K562 (cell line): ENCODE measurements around the gene SOX14. TPM values are rescaled to one million over a fixed set of nuclear protein-coding genes. Genes with fewer than 3 reads are reported as not detected.

Experiments
- ATAC-seq: fragments of 200-7000 bp; cut with Tn5 transposase; 3 replicates; pipeline ENCODE4 v1.9.1; 2020; ENCODE audit warnings: moderate library complexity
- BruUV-seq: library from RNA; stranded (reverse); fragments of 400-500 nt; replicated peaks from 2 replicates; lab custom pipeline; 2021; lab: Mats Ljungman, UMichigan
- CTCF ChIA-PET: fragments of 300-600 bp; formaldehyde crosslinking; extraction: SDS; loops from one replicate; lab custom pipeline; 2021; ENCODE audit warnings: low intra/inter-chr PET ratio; lab: Yijun Ruan, JAX
- POLR2A ChIA-PET: fragments of 300-600, 350-650 bp; sonication (Branson Sonifier 250); formaldehyde crosslinking; extraction: SDS; loops from one replicate; lab custom pipeline; 2021; ENCODE audit warnings: antibody characterized with exemption, inconsistent platforms; lab: Yijun Ruan, JAX
- DNase-seq, 4 experiments: peaks; one replicate each; pipeline versions ENCODE4 v3.0.0 to v3.0.0-alpha.2; 2011 to 2018; ENCODE audit warnings: low spot score in 3 of 4, mixed read lengths in 3 of 4; ENCODE audit errors: extremely low read depth in 1 of 4
- FAIRE-seq: peaks from 2 replicates; lab custom pipeline; 2011; peaks lifted over from hg19 to GRCh38; lab: Jason Lieb, UNC
- H2AFZ ChIP-seq: 2 replicates; pipeline ENCODE4 v1.6.0; 2011; ENCODE audit warnings: low read depth, low read length, control low read depth, inconsistent platforms
- H3K27ac ChIP-seq: fragments of 200-600 bp; 3 replicates; pipeline ENCODE4 v1.8.0; 2011; ENCODE audit warnings: low read depth, mild to moderate bottlenecking, control low read depth, inconsistent platforms, low read length, moderate library complexity, mixed read lengths; ENCODE audit errors: extremely low read depth
- H3K27me3 ChIP-seq, 2 experiments: fragments of 300-600 bp in 1 of 2; 2 replicates in 1 of 2; 3 replicates in 1 of 2; pipeline versions ENCODE4 v1.6.0 to v1.8.0; 2011; ENCODE audit warnings: inconsistent platforms in 2 of 2, low read length in 2 of 2, mild to moderate bottlenecking in 1 of 2, mixed read lengths in 1 of 2, moderate library complexity in 1 of 2; ENCODE audit not compliant: control insufficient read depth in 2 of 2, insufficient read depth in 2 of 2
- H3K36me3 ChIP-seq: fragments of 300-600 bp; 3 replicates; pipeline ENCODE4 v1.8.0; 2011; ENCODE audit warnings: mild to moderate bottlenecking, low read length, inconsistent platforms; ENCODE audit not compliant: control insufficient read depth, insufficient read depth
- H3K4me1 ChIP-seq, 2 experiments: fragments of 200-600 bp in 1 of 2; replicated peaks in 1 of 2; 2 replicates in 1 of 2; 3 replicates in 1 of 2; pipeline versions ENCODE4 v1.5.1 to v1.8.0; 2011; ENCODE audit warnings: inconsistent platforms in 2 of 2, low read length in 2 of 2, mild to moderate bottlenecking in 1 of 2, mixed read lengths in 1 of 2, moderate library complexity in 1 of 2; ENCODE audit not compliant: control insufficient read depth in 2 of 2, insufficient read depth in 2 of 2
- H3K4me2 ChIP-seq: 2 replicates; pipeline ENCODE4 v1.6.1; 2011; ENCODE audit warnings: low read length, control low read depth, inconsistent platforms, mixed read lengths; ENCODE audit not compliant: insufficient read depth
- H3K4me3 ChIP-seq: fragments of 200-600 bp; sonication (generic), shearing (Covaris generic); 2 replicates; pipeline ENCODE4 v1.5.1; 2016; ENCODE audit warnings: control low read depth, inconsistent platforms
- H3K79me2 ChIP-seq: fragments of 200-600 bp; 3 replicates; pipeline ENCODE4 v1.8.0; 2011; ENCODE audit warnings: low read length, inconsistent platforms; ENCODE audit not compliant: control insufficient read depth, insufficient read depth
- H3K9ac ChIP-seq, 2 experiments: 2 replicates each; pipeline versions ENCODE4 v1.6.0 to v1.6.1; 2011; ENCODE audit warnings: low read depth in 2 of 2, low read length in 2 of 2, control low read depth in 1 of 2, inconsistent platforms in 1 of 2, mild to moderate bottlenecking in 1 of 2, mixed read lengths in 1 of 2; ENCODE audit not compliant: insufficient read depth in 1 of 2
- H3K9me1 ChIP-seq: one replicate; pipeline ENCODE4 v1.6.0; 2011; ENCODE audit warnings: inconsistent platforms, mild to moderate bottlenecking, low read length, moderate library complexity; ENCODE audit not compliant: control insufficient read depth, insufficient read depth
- H3K9me3 ChIP-seq: replicated peaks from 2 replicates; pipeline ENCODE4 v1.5.1; 2011; ENCODE audit warnings: low read depth, low read length, inconsistent platforms; ENCODE audit not compliant: control insufficient read depth, insufficient read depth
- H4K20me1 ChIP-seq: replicated peaks from 2 replicates; pipeline ENCODE4 v1.6.1; 2011; ENCODE audit warnings: low read length, inconsistent platforms, mixed read lengths; ENCODE audit not compliant: control insufficient read depth, insufficient read depth
- BMI1 ChIP-seq: fragments of 150-350 bp; IDR thresholded peaks from 2 replicates; pipeline ENCODE4 v1.6.1; 2014; ENCODE audit warnings: low read length
- CEBPG ChIP-seq, 3 experiments: fragments of 200-800 bp in 1 of 3; sonication (Bioruptor generic) in 1 of 3; sonication (generic) in 1 of 3; formaldehyde crosslinking in 1 of 3; IDR thresholded peaks in 2 of 3; conservative IDR thresholded peaks in 1 of 3; 2 replicates each; pipeline versions ENCODE4 v1.6.1 to v1.8.0; 2016 to 2022; ENCODE audit warnings: missing compliant biosample characterization in 2 of 3, missing genetic modification characterization in 2 of 3, mild to moderate bottlenecking in 1 of 3, missing genetic modification reagents in 1 of 3
- EP300 ChIP-seq: IDR thresholded peaks from 2 replicates; pipeline ENCODE4 v1.6.1; 2012; ENCODE audit warnings: low read length, improper control_type of control experiment
- KDM4B ChIP-seq, 2 experiments: fragments of 450-650 bp in 1 of 2; sonication (generic) in 1 of 2; IDR thresholded peaks; 2 replicates each; pipeline ENCODE4 v1.6.1; 2016 to 2017; ENCODE audit warnings: borderline replicate concordance in 2 of 2, antibody characterized with exemption in 1 of 2, low read depth in 1 of 2, mild to moderate bottlenecking in 1 of 2
- RCOR1 ChIP-seq, 2 experiments: IDR thresholded peaks; 2 replicates each; pipeline ENCODE4 v1.6.1; 2012; ENCODE audit warnings: low read depth in 2 of 2, low read length in 2 of 2, borderline replicate concordance in 1 of 2, improper control_type of control experiment in 1 of 2
- SMARCB1 ChIP-seq: IDR thresholded peaks from 2 replicates; pipeline ENCODE4 v1.6.1; 2011; ENCODE audit warnings: improper control_type of control experiment, low read depth; ENCODE audit not compliant: insufficient read length
- ZNF282 ChIP-seq: sonication (generic); formaldehyde crosslinking; IDR thresholded peaks from 2 replicates; pipeline ENCODE4 v1.8.1; 2023; ENCODE audit warnings: missing genetic modification reagents
- ZNF445 ChIP-seq: fragments of 250-450 bp; sonication (Bioruptor Pico); IDR thresholded peaks from 2 replicates; pipeline ENCODE4 v1.4.0; 2020; ENCODE audit warnings: low read depth, mild to moderate bottlenecking, moderate library complexity
- ZNF589 ChIP-seq: fragments of 200-800 bp; sonication (Bioruptor generic); IDR thresholded peaks from 2 replicates; pipeline ENCODE4 v1.6.1; 2016; ENCODE audit warnings: low read depth, missing genetic modification characterization, missing compliant biosample characterization
- ZNF77 ChIP-seq: fragments of 250-450 bp; sonication (Bioruptor Pico); IDR thresholded peaks from 2 replicates; pipeline ENCODE4 v1.5.0; 2020
- WGBS: fragments of 100-300 bp; shearing (Covaris generic); methylation state at CpG from one replicate; pipeline ENCODE4 v1.1.6; 2016; ENCODE audit warnings: low coverage, mixed read lengths; ENCODE audit not compliant: insufficient coverage; ENCODE audit errors: missing lambda C conversion rate; 5-methylcytosine and 5-hydroxymethylcytosine counted together
- in situ Hi-C: fragments of 300-500 bp; cut with MboI; formaldehyde crosslinking; loops from 4 replicates; pipeline ENCODE4 v1.15.0; 2018; ENCODE audit warnings: inconsistent platforms, mixed read lengths
- intact Hi-C: fragments of 100-400 bp; cut with micrococcal nuclease; formaldehyde crosslinking; loops from 2 replicates; pipeline ENCODE4 v1.14.2; 2022
- polyA plus RNA-seq, 8 experiments: library from polyadenylated mRNA; depleted of rRNA in 4 of 8; stranded (reverse) in 5 of 8; unstranded in 3 of 8; fragments of >200 nt; fragmentation: Nextera tagmentation in 2 of 8; fragmentation: Illumina TruSeq in 1 of 8; extraction: Ambion mirVana in 2 of 8; extraction: Trizol in 1 of 8; gene quantifications; 2 replicates each; pipeline versions ENCODE4 v1.2.1 to v1.2.3, GENCODE V29; 2011 to 2014; ENCODE audit warnings: inconsistent platforms in 1 of 8, missing spikeins in 1 of 8
- total RNA-seq, 7 experiments: library from RNA; depleted of rRNA in 6 of 7; stranded (reverse); fragments of >200 nt in 6 of 7; fragmentation: Illumina TruSeq in 2 of 7; extraction: Trizol in 2 of 7; gene quantifications; 2 replicates each; pipeline versions ENCODE4 v1.2.1 to v1.2.3, GENCODE V29; 2011 to 2021; ENCODE audit warnings: low replicate concordance in 1 of 7
- TF ChIP-seq, protein P1 (sequence below): fragments of 450-650 bp; formaldehyde crosslinking; IDR thresholded peaks from 2 replicates; pipeline ENCODE4 v1.4.0; 2020; ENCODE audit warnings: mild to moderate bottlenecking, moderate library complexity
- TF ChIP-seq, protein P2 (sequence below): sonication (generic); formaldehyde crosslinking; IDR thresholded peaks from 2 replicates; pipeline ENCODE4 v1.8.0; 2022; ENCODE audit warnings: mild to moderate bottlenecking, low read depth, missing genetic modification reagents
- TF ChIP-seq, protein P3 (sequence below): fragments of 450-650 bp; IDR thresholded peaks from 2 replicates; pipeline ENCODE4 v1.7.1; 2018; ENCODE audit warnings: mild to moderate bottlenecking, low read depth; ENCODE audit not compliant: partially characterized antibody

SOX14 gene
- total and polyA plus RNA-seq, 9 of the 15 experiments (the other 6 are each of a cell fraction or from before 2014, with no cell fraction given), result not detected

DNA sequence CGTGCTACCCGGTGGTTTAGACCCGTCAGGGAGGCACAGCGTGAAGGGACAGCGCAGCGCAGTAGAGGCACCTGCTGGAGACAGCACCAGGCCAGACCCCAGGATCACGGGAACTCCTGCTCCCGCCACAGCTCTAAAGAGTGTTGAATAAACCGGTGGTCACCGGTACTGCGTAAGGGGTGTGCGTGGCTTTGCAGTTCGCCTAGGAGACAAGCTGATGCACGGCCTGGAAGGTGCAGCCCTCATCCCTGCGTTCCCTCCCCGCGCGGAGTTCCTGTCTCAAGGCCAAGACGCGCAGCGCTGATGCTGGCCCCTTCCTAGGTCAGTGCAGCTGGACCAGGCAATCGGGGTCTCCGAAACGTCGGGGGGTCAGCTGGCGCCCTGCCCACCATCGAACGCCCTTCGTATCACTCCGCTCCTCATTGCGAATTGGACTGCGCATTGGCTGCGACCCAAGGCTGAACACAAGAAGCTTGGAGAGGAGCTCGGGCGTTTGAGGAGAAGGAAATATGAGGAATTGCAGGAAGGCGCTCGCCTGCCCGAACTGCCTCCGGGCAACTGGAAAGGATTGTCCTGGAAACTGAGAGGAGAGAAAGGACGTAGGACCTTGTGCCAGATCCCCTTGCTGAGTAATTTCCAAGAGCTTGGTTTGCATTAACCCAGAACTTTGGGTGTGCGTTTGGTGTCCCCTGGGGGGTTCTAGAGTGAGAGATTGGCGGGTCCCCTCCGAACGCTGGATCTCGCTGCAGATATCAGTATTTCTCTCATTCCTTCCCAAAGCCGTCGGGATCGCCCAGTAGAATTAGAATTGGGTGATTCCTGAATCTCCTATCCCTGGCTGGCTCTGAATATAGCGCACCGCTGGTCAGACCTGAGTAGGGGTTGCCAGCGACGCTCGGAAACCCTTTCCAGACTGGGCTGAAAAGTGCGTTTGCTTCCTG is 2.3 kb upstream of the SOX14 start:
- Histone ChIP-seq H3K27me3 (peaks cover 8 to 49% of the 10 kb centered on the region in 2 experiments; a peak in 3 of 5 replicates), H4K20me1 (no peaks in the 10 kb centered on the region), H2AFZ (no peak overlapping the region), H3K4me2 (no peak overlapping the region), H3K27ac (no peak overlapping the region), H3K79me2 (no peaks in the 10 kb centered on the region), H3K9me3 (no peaks in the 10 kb centered on the region), H3K4me1 (peaks cover 0 to 3% of the 10 kb centered on the region in 2 experiments; a peak in 1 of 5 replicates), H3K9me1 (no peaks in the 10 kb centered on the region), H3K4me3 (no peak overlapping the region), H3K9ac (no peak overlapping the region), H3K36me3 (no peaks in the 10 kb centered on the region)
- DNase-seq (no peak), ATAC-seq (no peak), FAIRE-seq (no peak)
- in situ Hi-C loops (no loop called here), intact Hi-C loops (no loop called here)
- TF ChIP-seq RCOR1 (IDR thresholded peaks at IDR 0.05; ENCODE audit: borderline replicate concordance in 1 of 2, low read depth in 2 of 2, low read length in 2 of 2), result no peak
- TF ChIP-seq, protein P1, sequence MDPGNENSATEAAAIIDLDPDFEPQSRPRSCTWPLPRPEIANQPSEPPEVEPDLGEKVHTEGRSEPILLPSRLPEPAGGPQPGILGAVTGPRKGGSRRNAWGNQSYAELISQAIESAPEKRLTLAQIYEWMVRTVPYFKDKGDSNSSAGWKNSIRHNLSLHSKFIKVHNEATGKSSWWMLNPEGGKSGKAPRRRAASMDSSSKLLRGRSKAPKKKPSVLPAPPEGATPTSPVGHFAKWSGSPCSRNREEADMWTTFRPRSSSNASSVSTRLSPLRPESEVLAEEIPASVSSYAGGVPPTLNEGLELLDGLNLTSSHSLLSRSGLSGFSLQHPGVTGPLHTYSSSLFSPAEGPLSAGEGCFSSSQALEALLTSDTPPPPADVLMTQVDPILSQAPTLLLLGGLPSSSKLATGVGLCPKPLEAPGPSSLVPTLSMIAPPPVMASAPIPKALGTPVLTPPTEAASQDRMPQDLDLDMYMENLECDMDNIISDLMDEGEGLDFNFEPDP, result no peak
- no peak for TF ChIP-seq KDM4B (IDR thresholded peaks at IDR 0.05; ENCODE audit: borderline replicate concordance in 2 of 2, low read depth in 1 of 2)
- no peak for TF ChIP-seq EP300
- no peak for TF ChIP-seq SMARCB1
- TF ChIP-seq ZNF282 (CRISPR knock-in tag), result no peak
- TF ChIP-seq, protein P2, sequence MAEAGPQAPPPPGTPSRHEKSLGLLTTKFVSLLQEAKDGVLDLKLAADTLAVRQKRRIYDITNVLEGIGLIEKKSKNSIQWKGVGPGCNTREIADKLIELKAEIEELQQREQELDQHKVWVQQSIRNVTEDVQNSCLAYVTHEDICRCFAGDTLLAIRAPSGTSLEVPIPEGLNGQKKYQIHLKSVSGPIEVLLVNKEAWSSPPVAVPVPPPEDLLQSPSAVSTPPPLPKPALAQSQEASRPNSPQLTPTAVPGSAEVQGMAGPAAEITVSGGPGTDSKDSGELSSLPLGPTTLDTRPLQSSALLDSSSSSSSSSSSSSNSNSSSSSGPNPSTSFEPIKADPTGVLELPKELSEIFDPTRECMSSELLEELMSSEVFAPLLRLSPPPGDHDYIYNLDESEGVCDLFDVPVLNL (CRISPR knock-in tag), result no peak
- no peak for TF ChIP-seq CEBPG (CRISPR knock-in tag; IDR thresholded peaks at IDR 0.05)
- TF ChIP-seq CEBPG (tag; conservative IDR thresholded peaks at IDR 0.05 in 1 of 2, IDR thresholded peaks at IDR 0.05 in 1 of 2), result no peak
- no peak for TF ChIP-seq BMI1
- TF ChIP-seq, protein P3, sequence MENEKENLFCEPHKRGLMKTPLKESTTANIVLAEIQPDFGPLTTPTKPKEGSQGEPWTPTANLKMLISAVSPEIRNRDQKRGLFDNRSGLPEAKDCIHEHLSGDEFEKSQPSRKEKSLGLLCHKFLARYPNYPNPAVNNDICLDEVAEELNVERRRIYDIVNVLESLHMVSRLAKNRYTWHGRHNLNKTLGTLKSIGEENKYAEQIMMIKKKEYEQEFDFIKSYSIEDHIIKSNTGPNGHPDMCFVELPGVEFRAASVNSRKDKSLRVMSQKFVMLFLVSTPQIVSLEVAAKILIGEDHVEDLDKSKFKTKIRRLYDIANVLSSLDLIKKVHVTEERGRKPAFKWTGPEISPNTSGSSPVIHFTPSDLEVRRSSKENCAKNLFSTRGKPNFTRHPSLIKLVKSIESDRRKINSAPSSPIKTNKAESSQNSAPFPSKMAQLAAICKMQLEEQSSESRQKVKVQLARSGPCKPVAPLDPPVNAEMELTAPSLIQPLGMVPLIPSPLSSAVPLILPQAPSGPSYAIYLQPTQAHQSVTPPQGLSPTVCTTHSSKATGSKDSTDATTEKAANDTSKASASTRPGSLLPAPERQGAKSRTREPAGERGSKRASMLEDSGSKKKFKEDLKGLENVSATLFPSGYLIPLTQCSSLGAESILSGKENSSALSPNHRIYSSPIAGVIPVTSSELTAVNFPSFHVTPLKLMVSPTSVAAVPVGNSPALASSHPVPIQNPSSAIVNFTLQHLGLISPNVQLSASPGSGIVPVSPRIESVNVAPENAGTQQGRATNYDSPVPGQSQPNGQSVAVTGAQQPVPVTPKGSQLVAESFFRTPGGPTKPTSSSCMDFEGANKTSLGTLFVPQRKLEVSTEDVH, result no peak
- no peak for TF ChIP-seq ZNF589 (CRISPR knock-in tag)
- TF ChIP-seq ZNF445 (CRISPR knock-in tag), result no peak
- TF ChIP-seq ZNF77 (CRISPR knock-in tag), result no peak
- POLR2A ChIA-PET, result no interaction called here
- CTCF ChIA-PET, result no interaction called here
- 4% methylated on average over 21 of the region's 54 CpGs for WGBS
- BruUV-seq, result no TSS peak
